Stimulated activated CD8-positive, alpha-beta memory T cell treated with anti-CD3 and anti-CD28 coated beads, Interleukin-7, amount 100 ng/mL, for 24 hours (primary cell): ENCODE data around the gene SLC6A13.

ENCODE experiments used
- DNase-seq: peaks from one replicate; pipeline ENCODE4 v3.0.0-alpha.2; 2020; ENCODE audit warnings: low read depth

The SLC6A13 gene

DNA sequence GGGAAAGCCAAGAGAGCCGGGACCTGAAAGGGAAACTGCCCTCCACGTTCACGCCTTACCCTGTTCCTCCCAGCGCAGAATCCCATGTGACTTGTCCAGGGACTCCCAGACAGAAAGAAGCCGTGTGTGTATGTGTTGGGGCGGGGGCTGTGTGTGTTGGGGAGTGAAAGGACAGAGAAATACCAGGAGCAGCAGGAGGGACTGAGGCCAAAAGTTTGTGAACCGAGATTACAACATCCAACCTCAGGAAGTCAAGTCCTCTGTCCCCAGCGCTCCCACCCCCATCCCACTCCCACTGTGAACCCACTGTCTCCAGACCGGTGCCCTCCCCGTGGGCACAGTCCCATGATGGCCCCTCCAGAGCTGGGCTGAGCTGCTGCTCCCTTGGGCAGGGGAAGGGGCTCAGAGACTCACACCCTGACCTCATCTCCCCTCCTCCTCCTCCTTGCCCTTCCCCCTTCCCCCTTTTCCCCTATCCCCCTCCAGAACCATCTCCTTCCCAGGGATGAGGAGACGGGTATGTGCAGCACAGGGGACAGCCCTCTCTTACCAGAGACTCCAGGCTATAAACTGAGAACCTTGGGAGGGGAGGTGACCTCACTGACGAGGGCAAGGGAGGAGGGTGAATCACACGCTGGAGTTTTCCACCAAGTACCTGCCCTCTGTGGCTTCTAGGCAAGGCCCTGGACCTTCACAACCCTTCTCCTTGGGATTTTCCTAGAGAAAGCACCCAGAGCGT lies 48.5 kb downstream of the SLC6A13 start, which contains the start of gene SLC6A12:
SLC6A12 (minus strand) TSS at position 155 of the 739 bp plus-strand sequence. CDS start 4,171 bp downstream, outside the sequence.
- no peak for DNase-seq

DNA sequence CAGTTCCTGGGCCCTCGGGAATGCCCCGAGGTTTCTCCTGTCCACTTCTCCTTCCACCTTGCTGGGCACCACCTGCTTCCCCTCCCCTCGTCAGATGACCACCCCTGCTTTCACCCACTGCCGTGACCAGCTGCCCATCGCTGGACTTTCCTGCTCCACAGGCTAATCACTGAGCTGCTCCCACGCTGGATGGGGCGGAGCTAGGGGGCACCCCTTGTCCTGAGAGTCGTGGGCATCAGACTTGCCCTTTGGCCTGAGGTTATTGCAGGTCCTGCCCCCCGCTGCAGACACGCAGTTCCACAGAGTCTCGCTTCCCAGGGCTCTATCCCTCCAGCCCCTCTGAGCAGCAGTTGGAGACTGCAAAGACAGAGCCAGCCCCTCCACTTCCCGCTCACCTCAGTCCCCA lies 49.1 kb downstream of the SLC6A13 start:
- no peak for DNase-seq

DNA sequence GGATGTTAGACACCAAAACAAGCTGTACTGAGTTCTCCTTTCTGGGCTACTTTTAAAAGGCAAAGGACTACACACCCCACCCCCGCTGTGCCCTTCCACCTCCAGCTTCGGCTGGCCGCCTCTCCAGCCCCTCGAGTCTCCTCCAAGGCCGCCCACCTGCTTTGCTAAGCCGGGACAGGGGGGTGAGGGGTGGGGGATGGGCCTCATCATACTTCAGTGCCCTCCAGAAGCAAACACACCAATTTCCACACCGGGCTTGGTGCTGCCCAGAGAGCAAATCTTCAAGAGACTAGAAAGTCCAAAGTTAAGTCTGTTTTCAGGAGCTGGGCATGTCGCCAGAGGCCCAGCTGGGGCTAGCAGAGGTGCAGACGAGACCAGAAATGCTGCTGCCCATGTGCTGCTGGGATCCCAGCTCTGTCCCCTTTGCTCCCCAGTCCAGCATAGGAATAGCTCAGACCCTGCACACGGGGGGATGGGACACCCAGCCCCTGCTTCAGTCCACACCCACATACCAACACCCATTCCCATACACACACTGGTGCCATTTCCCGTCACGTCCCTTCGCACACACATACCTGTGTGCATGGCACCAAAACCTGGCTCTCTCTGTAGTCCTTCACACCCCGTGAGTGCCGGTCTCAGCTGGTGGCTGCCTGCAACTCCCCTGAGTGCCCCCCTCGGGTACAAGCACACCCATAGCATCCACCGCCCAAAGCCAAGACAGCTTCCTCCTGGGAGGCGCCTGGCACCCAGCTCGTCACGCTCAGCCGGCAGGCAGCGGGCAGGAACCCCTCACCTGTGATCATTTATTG lies 49.7 kb downstream of the SLC6A13 start:
- no peak for DNase-seq

DNA sequence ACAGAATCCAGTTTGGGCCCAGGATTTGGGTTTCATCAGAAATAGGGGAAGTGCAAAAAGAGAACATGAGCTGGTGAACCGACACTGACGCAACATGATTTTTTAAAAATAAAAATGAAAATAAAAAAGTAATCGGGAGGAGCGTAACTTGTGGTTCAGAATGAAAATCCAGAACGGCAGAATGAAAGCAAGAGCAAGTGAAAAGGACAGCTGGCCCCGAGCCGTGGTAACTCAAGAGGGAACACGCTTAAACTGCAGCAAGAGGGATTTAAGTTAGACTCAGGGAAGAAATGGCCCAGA lies 50.3 kb downstream of the SLC6A13 start:
- no peak for DNase-seq

DNA sequence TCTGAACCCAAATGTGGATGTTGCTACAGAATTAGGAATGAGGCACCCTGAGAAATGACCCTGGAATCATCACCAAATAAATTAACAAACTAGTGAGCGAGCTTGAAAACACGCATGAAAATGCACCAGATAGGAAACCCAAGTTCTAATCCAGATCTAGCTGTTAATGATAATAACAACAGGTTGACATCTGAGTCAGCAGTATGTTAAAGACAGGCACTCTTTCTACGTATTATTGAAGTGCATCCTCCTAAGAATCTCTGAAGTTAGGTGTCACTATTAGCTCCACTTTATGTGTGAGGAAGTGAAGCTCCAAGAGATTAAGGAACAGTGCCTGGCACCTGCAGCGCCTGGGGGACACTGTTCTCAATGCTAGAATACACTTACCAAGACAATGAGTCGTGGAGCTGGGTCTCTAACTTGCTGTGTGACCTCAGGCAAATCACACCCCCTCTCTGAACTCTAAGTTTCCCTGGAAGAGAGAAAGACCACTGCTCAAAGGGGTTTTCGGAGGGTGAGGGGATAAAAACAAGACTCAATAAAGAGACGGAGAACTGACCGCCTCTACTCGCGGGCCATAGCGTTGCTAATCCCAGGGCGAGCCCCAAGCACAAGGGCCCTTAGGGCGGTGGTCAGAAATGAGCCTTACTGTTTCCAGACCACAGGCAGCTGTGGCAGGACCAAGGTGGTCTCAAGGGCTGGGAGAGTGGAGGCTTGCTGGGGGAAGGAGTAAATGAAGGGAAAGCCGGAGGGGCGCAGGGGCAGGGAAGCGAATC lies 50.8 kb downstream of the SLC6A13 start:
- no peak for DNase-seq

DNA sequence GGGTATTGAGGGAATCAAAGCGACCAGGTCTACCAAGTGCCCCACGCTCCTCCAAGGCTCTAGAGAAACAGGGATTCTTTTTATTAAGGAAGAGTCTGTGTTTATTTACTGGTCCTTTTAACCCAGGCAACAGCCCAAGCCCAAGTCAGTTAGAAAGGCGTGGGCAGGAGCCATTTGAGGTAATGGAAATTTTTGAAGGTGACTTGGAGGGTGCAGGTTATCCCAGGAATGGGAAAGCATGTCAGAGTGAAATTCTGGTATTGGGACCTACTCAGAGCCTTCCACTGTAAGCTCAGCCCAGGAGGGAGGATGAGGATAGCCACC lies 51.5 kb downstream of the SLC6A13 start:
- no peak for DNase-seq

- DNase-seq = no peak
Measured at GRCh38 chr12:210277-211141, 52.1 kb downstream of the SLC6A13 start.

DNA sequence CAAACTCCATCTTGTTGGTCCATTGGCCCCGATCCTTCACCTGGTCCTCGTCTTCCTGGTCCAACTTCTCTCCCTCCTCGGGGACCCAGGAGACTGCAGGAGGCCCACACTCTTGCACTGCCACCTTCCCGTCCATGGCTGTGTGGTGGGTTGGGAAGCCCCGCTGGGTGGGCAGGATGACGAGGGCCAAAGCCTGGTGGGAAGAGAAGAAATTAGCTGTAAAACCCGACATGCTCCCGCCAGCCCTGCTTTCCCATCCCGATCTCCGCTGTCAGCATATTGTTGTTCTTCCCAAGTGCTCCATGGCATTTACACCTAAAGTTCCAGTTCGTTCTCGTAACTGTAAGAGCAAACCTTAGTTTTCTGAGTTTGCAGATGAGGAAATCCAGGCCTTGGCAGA lies 52.8 kb downstream of the SLC6A13 start:
- DNase-seq = no peak

DNA sequence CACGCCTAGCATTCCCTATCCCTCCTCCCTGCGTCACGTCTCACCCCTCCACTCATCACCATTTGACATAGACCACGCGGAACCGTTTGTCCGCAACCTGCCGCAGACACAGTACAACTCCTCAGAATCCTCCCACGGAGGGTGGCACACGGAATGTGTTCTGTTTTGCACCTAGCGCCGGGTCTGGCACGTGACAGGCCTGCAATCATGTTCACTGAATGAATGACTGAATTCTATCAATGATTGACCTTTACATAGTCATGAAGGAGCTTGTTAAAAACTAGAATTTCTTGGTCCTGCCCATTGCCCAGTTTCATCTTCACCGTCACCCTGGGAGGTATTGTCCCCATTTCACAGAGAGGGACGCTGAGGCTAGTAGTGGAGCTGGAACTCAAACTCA lies 53.4 kb downstream of the SLC6A13 start:
- DNase-seq = no peak

DNA sequence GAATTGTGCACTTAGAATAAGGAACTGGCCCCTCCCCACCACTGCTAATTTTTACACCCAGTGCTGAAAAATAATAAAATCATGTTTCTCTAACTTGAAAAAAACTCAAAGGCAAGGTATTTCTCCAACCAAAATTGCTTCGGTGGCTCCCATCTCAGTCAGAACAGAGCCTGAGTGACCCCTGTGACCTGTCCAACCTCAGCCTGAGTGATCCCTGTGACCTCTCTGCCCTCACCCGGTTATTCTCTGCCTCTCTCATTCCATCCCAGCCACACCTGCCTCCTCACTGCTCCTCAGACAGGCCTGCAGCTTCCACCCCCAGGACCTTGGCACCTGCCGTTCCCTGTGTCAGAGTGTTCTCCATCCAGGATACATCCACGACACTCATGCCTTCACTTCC lies 53.8 kb downstream of the SLC6A13 start:
- DNase-seq = no peak

DNA sequence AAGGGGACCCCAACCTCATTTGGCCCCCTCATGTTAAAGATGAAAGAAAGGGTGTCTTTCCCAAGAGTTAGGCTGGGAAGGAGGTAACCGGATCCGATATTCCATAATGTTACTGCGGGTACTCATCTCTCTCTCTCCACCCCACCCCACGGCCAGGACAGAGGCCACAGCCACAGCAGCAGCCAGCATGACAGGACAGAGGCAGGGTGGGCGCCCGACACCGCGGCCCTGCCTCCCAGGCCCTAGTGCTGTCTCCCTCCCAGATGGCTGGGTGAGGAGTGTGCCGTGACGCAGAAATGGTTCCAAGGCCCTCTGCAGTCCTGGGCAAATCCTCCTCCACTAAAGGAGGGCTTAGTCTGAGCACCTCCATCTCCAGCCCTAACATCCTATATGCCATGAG lies 54.8 kb downstream of the SLC6A13 start:
- no peak for DNase-seq

DNA sequence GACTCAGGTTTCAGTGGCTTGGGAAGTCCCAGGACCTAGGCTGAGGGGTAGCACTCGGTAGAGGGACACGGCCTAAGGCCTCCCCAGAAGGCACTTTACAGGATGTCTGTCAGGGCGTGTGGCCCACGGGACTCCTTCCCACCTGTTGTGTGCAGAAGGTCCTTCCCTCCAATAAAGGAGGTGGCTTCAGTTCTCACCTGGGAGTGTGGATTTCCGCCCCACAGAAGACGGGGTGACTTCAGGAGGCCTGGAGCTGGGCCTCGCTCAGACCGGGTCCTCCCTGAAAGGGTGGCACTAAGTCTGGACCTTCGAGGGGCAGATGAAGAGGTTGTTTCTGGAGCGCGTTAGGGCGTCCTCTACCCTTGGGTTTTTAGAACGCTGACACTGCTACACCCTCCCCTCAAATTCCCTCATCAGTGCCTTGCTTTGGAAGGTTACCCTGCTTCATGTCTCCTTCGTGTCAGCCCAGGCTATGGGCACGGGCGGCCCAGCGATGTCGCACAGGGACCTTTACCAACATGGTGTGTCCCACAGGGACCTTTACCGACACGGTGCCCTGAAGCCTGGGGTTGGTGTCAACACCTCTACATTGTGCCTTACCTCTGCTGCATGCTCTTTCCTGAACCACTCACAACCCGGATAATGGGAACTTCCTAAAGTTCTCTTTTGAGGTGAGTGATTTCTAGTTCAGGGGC lies 55.7 kb downstream of the SLC6A13 start:
- DNase-seq = no peak

DNA sequence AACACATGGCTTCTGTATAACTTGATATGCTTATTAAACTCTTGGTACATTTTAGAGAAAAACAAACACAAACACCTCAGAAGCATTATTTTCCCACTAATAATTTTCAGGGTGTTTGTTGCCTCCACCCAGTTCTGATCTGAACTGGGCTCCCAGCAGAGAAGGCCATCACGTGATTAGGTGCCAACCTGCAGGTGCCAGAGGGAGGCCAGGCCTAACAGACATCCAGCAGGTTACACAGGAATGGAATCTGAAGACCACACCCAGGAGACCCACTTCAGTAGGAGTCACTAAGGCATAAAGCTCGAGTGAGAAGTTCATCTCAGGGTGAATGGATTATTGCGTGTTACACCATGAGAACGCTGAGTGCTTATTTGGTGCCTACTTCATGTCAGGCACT lies 57.6 kb downstream of the SLC6A13 start:
- no peak for DNase-seq

GRCh38 chr12:204261-204678 lies 58.4 kb downstream of the SLC6A13 start:
- DNase-seq = no peak

DNA sequence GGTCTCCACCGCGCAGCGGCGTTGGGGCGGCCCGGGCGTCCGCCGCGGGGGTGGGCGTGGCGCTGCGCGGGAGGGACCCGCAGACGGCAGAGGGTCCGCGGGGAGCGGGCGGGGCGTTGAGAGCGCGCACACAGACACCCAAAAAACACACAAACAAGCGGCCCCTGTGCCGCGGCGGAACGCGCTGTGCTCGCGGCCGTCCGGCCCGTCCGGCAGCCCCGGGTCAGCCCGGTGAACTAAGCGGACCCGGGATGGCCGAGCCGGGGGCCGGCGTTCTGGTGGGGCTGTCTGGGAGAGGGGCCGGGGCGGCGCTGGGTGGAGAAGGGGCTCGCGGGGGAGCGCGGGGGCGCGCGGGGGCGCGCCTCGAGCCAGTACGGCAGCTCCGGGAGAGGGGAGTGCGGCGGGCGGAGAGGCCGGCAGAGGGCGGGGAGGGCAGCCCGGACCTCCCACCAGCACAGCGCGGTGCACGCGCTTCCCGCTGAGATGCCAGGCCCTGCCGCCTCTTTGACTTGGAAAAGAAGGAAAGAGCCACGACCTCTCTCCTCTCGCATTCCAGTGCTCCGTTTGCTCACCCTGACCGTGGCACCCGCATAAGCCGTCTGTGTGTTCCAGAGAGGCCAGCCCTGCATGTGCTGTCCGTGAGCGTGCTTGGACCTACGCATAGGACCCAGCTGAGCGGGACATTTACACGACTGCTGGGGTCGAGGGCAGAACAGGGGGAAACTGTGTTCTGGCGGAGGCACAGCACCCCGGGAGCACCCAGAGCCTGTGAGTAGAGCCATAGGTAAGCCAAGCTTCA lies 59.0 kb downstream of the SLC6A13 start:
- no peak for DNase-seq

GRCh38 chr12:203074-203461 lies 59.6 kb downstream of the SLC6A13 start:
- no peak for DNase-seq

GRCh38 chr12:202081-202731 lies 60.4 kb downstream of the SLC6A13 start:
- DNase-seq = no peak

GRCh38 chr12:201361-201760 lies 61.3 kb downstream of the SLC6A13 start:
- DNase-seq = no peak

DNA sequence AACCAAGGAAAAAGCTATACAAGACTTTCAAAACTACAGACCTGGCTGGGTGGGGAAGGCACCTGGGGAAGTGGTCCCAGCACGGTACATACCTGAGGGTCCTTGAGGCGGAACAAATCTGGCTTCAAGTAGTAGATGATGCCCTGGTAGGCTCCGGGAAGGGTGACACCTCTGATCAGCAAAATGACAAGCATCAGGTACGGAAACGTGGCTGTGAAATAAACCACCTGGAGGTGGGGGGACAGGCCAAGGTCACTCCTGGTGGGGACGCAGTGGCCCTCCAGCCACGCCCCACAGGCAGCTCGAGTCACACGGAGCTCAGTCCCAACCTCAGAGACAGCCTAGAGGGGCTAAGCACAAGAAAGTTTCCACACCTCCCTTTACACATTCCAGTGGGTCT lies 63.9 kb downstream of the SLC6A13 start:
- no peak for DNase-seq
